DMS79 (cell line): Measurements from ENCODE around the gene CROCC.
A peak's percentile ranks its signal among the peaks of the same experiment; 100 is the strongest.
"Not testable (repeated sequence)": the region's sequence is repeated elsewhere in the genome, so short reads cannot be mapped to it uniquely, and the experiment has no call there.

Source experiments
- DNase-seq: peaks from one replicate; lab custom pipeline; 2025; lab: John Stamatoyannopoulos, UW

The CROCC gene

GRCh38 chr1:16939386-16940180 lies 17.9 kb downstream of the CROCC start:
- not testable (repeated sequence) for DNase-seq

DNA sequence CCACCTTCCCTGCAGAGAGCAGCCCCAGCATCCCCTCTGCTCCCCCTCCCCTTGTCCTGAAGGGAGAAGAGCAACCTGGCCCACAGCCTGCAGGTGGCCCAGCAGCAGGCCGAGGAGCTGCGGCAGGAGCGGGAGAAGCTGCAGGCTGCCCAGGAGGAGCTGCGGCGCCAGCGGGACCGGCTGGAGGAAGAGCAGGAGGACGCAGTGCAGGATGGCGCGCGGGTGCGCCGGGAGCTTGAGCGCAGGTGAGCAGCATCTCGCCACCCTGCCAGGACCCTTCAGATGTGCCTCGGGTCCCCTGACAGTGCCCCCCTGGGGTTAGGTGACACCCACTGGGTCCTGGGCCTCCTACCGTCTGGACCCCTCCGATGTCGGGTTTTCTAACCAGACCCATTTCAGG lies 22.3 kb downstream of the CROCC start:
- DNase-seq = no peak

DNA sequence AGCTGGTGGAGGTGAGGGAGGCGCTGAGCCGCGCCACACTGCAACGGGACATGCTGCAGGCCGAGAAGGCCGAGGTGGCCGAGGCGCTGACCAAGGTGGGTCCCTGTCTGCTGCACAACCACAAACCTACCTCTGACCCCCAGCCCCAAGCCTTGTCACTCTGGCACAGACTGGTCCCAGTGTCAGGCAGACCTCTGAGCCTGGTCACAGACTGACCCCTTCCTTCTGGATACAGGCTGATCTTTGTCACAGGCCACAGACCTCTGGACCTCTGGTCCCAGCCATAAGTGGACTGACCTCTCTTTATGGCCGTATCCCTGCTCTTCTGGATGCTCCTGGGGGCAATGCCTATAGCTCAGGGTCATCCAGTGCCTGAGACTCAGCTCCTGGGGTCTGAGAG lies 23.8 kb downstream of the CROCC start:
- not testable (repeated sequence) for DNase-seq

DNA sequence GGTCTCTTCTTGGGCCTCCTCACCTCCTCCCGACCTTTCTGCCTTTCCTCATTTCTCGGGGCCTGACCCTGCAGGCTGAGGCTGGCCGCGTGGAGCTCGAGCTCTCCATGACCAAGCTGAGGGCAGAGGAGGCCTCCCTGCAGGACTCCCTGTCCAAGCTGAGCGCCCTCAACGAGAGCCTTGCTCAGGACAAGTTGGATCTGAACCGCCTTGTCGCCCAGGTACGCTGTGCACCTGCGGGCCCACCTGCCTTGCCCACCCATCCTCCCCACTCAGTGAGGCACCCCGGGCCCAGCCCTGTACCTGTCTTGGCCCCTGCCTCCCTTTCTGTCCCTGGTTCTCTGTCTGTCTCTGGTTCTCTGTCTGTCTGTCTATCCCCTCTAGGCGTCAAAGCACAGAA lies 24.5 kb downstream of the CROCC start:
- not testable (repeated sequence) for DNase-seq

- no peak for DNase-seq
Measured at GRCh38 chr1:16946646-16947045, 24.9 kb downstream of the CROCC start.

DNA sequence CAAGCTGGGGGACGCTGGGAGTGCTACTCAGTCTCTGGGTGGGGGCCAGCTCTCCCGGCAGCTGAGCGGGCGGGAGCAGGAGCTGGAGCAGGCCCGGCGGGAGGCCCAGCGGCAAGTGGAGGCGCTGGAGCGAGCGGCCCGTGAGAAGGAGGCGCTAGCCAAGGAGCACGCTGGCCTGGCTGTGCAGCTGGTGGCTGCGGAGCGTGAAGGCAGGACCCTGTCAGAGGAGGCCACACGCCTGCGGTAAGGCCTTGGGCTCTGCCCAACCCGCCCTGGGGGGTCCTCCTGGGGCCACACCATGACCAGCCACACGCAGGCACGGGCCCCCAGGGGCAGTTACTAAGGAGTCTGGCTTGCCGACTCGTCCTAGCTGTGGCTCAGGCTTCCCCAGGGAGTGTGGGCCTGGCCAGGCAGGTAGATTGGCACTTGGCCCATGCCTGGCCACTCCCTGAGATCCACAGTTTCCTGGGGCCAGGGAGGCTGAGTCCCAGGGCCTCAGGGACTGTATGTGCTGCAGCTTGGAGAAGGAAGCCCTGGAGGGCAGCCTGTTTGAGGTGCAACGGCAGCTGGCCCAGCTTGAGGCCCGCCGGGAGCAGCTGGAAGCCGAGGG lies 26.7 kb downstream of the CROCC start:
- DNase-seq = peak; percentile 100

DNA sequence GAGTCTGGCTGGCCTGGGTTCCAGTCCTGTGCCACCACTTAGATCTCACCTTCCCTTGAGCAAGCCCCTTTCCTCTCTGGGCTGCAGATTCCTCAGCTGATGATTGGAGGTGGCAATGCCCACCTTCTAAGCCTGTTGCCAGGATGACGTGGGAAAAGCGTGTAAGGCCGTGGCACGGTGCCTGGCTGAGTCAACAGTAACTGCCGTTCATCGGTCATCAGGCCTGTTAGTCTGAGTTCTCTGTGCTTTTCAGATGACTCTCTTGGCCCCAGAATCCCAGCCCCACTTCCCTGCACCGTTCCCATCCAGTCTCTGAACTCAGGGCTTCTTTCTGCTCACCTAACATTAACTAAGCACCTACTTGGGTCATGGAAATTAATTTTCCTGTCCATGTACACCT lies 27.3 kb downstream of the CROCC start:
- peak; percentile 67 for DNase-seq

GRCh38 chr1:16952376-16952775 lies 30.6 kb downstream of the CROCC start:
- DNase-seq = not testable (repeated sequence)

GRCh38 chr1:16954579-16954978 lies 32.8 kb downstream of the CROCC start:
- DNase-seq = no peak

DNA sequence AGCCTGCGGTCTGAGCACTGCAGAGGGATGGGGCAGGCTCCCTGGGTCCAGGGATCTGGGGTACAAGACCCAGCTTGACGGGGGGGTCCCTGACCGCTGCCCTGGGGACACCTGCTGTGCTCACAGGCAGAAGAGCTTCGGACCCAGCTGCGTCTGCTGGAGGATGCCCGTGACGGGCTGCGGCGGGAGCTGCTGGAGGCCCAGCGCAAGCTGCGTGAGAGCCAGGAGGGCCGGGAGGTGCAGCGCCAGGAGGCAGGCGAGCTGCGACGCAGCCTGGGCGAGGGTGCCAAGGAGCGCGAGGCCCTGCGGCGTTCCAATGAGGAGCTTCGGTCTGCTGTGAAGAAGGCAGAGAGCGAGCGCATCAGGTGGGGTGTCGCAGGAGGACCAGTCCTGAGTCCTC lies 33.5 kb downstream of the CROCC start:
- no peak for DNase-seq

- DNase-seq = no peak
Measured at GRCh38 chr1:16956775-16957174, 35.0 kb downstream of the CROCC start.

- DNase-seq = no peak
Measured at GRCh38 chr1:16957731-16958130, 36.0 kb downstream of the CROCC start.

- no peak for DNase-seq
Measured at GRCh38 chr1:16958475-16958874, 36.7 kb downstream of the CROCC start.

DNA sequence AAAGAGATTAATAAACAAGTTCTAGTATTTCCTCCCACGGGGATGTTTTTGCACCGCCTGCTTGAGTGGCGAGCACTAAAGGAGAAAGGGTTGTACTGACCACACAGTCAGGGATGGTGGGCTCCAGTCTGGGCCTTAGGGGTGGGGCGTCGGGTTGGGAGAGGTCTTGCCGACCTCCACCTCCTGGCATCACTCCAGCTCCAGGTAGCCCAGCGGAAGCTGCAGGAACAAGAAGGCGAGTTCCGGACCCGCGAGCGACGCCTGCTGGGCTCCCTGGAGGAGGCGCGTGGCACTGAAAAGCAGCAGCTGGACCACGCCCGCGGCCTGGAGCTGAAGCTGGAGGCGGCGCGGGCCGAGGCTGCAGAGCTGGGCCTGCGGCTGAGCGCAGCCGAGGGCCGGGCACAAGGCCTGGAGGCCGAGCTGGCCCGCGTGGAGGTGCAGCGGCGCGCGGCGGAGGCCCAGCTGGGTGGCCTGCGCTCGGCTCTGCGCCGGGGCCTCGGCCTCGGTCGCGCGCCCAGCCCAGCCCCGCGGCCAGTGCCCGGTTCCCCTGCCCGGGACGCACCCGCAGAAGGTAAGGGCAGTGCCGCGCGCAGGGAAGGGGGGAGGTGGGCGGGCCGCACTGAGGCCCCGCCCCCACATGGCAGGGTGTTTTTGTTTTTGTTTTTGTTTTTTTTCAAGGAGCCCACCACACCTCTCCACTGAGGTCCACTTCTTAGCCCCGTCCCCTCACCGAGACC lies 39.0 kb downstream of the CROCC start:
- peak; percentile 37 for DNase-seq

DNA sequence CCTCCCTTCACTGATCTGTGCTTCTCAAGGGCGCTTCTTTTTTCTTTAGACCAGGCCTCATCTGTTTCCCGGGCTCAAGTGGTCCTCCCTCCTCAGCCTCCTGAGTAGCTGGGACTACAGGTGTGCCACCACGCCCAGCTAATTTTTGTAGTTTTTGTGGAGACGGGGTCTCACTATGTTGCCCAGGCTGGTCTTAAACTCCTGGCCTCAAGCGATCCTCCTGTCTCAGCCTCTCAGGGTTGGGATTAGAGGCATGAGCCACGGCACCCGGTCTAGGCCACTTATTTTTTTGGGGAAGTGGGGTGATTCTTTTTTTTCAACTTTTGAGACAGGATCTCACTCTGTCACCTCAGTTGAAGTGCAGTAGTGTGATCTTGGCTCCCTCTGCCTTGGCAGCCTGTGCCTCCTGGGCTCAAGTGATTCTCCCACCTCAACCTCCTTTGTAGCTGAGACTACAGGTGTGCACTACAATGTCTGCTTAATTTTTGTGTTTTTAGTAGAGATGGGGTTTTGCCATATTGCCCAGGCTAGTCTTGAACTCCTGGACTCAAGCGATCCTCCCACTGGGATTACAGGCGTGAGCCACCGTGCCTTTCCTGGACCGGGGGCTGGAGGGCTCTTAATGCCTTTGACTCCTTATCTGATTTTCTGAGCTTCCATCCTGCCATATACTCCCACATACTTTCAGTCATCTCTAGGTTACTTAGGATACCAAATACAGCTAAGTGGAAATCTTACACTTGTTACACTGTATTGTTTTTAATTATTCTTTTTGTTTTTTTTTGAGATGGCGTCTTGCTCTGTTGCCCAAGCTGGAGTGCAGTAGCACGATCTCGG lies 39.8 kb downstream of the CROCC start:
- no peak for DNase-seq

DNA sequence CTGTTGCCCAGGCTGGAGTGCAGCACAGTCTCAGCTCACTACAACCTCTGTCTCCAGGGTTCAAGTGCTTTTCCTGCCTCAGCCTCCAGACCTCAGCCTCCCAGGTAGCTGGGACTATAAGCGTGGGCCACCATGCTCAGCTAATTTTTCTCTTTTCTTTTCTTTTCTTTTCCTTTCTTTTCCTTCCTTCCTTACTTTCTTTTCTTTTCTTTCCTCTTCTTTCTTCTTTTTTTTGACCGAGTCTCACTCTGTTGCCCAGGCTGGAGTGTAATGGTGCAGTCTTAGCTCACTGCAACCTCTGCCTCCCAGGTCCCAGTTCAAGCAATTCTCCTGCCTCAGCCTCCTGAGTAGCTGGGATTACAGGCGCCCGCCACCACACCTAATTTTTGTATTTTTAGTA lies 42.4 kb downstream of the CROCC start:
- not testable (repeated sequence) for DNase-seq

DNA sequence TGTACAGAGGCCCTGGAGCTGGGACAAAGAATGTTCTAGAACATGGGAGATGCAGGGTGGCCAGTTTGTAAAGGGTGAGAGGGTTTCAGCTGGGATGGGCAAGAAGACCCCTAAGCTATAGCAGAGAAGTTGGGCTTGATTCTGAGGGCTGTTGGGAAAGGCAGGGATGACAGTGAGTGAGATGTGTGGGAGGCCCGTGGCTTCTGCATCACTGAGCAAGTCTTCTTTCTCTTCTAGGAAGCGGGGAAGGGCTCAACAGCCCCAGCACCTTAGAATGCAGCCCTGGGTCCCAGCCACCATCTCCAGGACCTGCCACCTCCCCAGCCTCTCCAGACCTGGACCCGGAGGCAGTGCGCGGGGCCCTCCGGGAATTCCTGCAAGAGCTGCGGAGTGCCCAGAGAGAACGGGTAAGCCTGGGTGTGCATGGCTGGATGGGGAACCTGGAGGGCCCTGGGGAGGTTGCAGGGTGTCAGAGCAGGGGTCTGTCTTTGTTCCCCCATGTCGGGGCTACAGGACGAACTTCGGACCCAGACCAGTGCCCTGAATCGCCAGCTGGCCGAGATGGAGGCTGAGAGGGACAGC lies 43.8 kb downstream of the CROCC start:
- no peak for DNase-seq

- DNase-seq = no peak
Measured at GRCh38 chr1:16966282-16966681, 44.6 kb downstream of the CROCC start.

GRCh38 chr1:16967095-16967575 lies 45.4 kb downstream of the CROCC start:
- DNase-seq = peak; percentile 76

GRCh38 chr1:16967962-16968361 lies 46.2 kb downstream of the CROCC start:
- no peak for DNase-seq

DNA sequence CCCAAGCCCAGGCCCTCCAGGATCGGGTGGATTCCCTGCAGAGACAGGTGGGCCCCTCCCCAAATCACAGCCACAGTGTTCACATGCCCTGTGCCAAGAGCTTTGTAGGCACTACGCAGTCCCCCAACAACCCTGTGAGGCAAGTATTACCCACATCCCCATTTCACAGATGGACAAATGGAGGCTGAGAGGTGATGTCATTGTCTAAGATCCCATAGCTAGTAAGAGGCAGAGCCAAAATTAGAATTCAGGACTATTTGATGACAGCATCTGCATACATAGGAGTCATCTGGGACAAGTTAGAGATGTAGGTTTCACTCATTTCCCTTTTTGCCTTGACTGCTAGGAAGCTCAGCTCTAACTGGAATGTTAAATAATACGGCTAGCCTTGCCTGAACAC lies 46.6 kb downstream of the CROCC start:
- DNase-seq = no peak
